Right kidney (tissue), 1 donor: ENCODE data around the gene SYNE1.
A peak's percentile ranks its signal among the peaks of the same experiment; 100 is the strongest.
"Not testable (repeated sequence)": the region's sequence is repeated elsewhere in the genome, so short reads cannot be mapped to it uniquely, and the experiment has no call there.

ENCODE experiments used
- DNase-seq: peaks from one replicate; pipeline ENCODE4 v3.0.0-alpha.2; 2016

SYNE1 gene

DNA sequence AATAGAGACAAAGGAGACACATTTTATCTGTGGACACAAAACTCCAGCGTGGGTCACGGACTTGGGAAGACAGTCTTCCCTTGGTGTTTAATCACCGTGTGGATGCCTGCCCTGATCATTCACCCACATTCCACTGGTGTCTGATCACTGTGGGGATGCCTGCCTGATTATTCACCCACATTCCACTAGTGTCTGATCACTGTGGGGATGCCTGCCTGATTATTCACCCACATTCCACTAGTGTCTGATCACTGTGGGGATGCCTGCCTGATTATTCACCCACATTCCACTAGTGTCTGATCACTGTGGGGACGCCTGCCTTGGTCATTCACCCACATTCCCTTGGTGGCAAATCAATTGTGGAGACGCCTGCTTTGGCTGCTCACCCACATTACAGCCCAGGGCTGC lies 146.2 kb downstream of the SYNE1 start:
- DNase-seq, result not testable (repeated sequence)

DNA sequence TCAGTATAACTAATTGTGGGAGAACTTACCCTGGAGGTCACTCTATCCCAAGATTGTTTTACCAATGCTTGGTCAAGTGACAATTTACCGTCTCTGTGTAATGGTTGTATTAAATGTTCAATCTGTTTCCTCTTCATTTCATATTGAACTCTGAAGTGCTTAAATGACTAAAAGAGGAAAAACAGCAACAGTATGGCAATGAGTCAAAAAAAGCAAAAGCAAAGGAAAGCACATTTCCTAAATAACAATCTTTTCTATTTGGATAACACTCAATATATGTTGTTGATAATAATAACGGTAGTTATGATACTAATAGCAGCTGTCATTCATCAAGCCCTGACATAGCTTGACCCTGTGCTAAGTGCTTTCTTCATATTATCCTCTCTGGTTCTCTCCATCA lies 152.4 kb downstream of the SYNE1 start:
- DNase-seq, result no peak

DNA sequence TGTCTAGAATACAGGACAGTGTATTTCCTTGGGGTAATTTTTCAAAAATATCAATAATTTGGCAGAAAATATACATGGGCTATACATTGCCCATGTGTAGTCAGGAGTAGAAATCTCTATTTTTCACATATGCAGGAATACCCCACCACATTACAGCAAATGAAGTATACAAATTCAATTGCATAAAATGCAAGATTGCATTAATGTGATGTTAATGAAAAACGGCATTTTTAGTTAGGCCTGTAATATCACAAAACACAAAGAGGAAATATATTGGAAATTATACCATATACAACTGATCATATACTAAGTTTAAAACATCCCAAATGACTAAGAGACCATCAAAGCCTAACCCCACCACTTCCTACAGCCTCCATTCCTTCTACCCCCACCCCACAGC lies 154.9 kb downstream of the SYNE1 start:
- no peak for DNase-seq

DNA sequence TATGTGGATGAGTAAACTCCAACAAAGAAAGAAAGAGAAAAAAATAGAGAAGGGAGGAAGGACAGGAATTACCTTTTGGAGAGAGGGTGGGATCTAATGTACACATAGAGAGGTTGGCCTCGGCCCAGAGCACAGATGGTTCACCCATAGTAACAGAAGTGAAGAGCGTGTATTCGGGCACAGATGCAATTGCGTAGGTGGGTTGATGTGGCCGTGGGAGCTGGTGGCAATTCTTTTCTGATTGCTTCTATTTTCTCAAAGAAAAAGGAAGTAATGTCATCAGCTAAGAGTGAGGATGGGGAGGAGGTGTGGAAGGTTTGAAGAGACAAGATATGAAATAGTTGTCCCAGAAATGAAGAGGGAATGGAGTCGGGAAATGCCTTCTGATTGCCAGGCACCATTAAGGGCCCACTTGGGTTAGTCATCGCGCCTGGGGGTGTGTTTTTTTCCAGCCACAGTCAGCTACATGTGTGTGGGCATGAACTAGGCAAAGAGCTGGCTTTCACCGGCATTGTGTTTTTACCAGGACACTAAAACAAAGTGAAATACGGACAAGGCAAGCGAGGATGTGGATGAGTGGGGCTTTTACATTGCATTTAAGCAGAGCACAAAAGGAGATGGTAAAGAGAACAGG lies 158.7 kb downstream of the SYNE1 start:
- no peak for DNase-seq

DNA sequence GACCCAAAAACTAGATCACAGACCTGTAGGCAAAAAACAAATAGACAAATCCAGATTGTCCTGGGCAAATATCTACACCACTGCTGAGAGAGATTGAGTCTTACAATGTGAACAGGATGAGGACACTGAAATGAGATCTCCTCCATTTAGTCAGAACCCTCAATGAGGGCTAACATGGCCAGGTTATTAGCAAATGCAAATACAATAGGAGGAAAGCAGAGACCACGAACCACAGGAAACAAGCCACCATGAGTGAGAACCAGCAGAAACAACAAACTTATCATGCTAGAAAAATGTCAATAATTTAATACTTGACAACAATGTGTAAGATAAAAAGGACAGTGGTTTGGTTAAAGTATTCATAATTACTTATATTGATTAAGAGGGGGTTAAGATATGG lies 162.8 kb downstream of the SYNE1 start:
- DNase-seq, result no peak

DNA sequence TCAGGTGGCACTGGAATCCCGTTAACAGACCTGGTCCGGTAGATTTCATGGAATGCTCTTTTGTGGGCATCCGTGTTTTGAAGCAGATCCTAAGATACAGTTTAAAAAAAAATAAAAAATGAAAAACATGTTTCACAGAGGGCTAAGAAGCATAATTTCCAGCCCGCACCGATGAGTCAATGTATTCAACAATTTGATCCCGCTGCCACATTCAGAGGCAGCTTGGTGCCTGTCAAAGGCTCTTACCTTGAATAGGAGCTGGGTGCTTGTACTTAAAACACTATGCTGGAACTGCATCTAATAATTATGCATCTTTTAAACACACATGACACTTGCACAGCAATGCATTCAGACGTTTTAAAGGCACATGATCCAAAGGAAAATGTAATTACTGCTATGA lies 164.8 kb downstream of the SYNE1 start:
- DNase-seq, result no peak

DNA sequence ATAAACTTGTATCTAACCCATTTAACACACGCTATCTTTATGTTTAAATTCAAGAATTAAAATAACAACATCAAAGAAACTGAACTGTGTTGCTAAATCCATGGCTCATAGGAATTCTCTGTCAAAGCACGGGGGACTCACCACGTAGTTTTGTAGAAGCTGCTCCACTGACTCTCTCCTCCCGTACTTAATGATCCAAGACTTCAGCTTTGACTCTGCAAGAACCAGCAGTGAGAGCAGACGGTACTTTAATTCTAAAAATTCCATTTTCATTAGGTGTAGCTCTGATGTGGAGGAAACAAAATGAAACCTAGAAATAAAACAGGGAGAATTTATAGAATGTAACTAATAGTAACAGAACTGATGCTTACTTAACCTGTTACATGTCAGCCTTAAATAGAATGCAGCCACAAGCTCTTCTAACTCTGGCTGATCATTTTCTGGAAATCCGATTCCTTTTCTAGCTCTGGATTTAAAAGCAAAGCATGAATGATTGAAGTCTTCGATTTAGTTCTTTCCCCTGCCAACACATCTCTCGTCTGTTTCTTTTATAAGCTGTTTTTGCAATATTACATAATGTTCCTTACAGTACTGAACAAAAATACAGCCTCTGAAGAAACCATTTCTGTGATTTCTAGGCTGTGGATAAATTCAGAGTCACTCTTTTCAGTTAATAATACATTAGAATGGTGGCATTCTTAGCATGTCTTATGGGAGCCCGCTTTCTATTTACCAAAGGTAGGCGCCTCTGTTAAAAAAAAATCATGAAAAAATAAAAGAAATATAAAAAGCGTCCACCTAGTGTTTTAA lies 165.5 kb downstream of the SYNE1 start:
- DNase-seq, result peak; percentile 29

DNA sequence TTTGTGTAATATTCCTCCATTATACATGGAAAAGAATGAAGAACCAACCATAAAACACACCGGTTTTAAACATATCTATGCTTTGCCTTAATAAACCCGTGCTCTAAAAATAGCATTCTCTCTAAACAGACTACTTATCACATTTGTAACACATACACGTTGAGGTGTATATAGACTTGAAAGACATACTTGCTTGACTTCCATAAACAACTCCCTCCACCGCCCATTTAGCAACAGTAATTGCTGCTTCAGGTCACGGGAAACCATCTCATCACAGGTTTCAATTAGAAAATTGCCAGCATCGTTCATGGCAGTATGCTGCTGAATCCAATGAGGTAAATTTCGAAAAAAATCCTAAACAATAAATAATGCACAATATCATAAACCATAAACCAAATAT lies 174.0 kb downstream of the SYNE1 start:
- DNase-seq, result no peak

DNA sequence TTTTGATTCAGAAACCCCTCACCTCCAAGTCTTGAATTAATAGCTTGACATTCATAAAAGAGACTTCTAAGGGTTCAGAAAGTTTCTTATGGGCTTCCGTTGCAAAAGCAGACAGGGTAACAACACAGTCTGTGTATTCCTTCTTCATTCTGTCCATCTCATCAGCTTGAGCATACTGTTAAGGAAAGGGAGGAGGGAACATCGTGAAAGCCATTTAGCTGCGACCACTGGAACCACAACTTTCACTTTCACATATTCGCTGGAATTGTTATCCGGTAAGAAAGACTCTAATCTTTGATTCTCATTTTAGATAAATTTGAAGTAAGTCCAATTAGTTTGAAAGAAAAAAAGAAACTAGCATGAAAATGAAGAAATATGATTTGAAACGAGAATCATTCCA lies 174.4 kb downstream of the SYNE1 start:
- no peak for DNase-seq

DNA sequence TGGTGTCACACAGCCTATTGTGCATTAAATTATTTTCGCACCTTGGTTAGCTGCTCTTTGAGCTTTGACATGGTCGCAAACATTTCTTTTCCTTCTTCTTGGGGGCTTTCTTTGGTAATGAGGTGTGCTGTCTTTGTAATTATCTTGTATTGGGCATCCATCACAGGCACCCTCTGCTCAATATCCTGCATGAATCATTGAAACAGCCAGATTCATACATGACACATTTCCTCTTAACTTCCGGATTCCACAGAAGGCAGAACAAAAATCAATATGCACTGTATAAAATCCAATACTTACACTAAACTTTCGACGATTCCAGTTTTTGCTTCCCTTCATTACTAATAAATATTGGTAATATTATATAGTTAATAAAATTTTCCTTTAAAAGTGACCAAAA lies 175.6 kb downstream of the SYNE1 start:
- DNase-seq, result no peak

DNA sequence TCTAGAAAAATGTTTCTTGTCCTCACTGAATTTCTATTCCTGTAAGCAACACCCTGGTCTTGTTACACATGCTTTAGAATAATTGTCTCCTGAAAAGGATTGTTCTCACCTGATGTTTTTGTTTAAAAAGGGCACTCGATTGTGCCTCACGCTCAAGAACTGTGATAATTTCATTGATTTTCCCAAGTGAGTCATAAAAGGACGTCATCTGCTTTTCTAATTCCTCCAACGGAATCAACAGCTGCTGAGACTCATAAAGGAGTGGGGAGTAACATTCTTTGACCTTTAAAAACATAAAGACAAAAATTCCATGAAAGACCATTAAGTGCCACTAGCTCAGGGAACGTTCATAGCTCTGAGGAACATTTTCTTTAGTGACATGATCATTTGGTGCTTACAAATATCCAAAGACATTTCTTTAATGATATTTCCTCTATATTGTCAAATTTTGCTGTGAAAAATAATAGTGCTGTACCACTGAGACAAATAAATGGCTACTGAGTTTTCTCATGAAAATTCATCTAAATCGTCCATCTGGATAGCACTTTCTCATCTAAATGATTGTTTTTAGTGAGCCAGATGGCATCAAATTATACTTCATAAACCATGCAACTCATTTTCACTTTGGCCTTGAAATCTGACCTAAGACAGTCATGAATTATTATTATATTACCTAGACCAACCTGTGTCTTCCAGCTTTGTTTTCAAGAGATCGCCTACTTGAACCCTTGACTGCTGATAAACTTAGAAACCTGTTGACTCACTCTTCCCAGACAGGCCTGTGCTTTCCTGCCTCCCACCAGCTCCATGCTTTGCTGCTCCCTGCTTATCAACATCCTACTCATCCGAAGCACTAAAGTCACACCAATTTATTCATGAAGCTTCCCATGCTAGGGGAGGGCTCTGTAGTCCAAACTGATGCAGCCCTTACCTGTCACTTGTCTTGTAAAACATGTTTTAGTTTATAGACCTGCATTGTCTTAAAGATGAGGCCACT lies 178.2 kb downstream of the SYNE1 start:
- no peak for DNase-seq

DNA sequence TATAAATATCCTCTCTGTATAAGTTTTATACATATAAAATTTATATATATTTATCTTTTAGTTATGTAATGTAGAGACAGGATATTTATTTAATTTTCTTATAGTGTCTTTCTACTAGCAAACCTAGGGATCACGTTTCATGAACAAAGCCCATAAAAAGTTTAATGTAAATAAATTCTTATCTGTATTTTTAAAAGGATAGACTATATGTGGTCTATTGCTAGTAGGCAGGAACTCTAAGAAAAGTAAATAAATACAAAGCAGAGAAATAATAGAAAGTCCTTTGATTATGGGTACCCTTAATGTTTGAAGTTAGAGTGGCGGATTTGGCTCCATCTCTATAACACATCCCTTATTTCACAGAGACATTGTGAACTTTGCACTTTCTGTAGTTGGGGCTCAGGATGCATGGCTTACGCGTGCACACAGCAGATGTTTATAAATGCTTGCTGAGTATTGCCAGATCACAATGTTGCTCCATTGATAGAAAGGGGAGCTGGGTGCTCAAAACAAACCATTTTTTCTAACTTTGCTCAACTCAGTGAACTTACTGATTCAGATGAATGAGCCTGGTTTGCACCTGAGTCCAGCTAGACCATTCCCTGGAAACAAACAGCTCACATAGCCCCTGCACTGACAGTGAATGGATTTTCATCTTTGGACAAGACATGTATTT lies 179.1 kb downstream of the SYNE1 start:
- DNase-seq, result no peak

DNA sequence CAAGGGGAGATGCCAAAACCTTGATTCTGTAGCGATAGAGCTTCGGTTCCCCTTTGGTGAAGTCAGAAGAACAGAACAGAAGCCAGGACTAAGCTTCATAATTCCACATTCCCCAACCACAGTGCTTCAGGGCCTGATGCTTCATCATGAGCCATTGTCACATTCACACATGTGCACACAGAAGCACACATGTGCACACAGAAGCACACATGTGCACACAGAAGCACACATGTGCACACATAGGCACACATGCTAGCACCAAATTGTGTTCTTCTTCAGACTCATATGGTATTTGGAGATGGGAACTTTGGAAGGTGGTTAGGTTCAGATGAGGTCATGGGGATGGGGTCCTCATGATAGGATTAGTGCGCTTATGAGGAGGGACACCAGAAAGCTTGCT lies 183.2 kb downstream of the SYNE1 start:
- no peak for DNase-seq

DNA sequence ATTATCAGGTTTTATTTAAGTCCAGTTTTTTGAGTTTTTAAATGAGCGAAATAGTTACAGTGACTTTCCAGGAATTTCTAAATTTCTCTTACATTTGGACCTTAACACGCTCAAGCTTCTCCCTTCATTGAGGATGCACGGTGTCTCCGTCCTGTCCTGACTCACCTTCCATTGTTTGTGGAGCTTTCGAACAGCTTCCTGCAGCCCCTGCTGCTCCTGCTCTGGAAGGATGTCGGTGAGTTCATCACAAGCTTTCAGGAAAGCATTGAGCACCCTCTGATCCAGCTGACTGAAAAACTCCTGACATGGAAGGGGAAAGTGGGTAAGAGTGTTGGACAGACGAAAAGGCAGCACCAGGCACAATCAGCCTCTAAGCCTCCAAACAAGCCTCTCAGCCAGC lies 183.7 kb downstream of the SYNE1 start:
- no peak for DNase-seq

DNA sequence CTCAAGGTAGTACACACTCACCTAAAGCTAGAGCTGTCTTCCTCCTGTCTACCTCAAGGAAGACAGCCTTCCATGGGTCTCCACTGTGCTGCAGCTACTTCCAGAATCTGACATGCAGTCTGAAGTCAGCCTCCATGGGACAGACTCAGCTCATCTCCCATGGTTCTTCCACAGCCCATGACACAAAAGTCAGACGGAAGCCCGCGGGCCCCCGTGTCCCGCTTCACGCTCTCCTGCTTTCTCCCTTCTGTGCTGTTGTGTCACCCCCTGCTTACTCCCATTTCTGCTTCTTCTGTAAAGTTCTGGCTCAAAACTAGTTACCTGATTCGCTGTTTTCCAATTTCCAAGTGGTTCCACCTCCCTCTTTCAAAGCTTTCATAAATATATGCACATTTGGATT lies 184.5 kb downstream of the SYNE1 start:
- no peak for DNase-seq

DNA sequence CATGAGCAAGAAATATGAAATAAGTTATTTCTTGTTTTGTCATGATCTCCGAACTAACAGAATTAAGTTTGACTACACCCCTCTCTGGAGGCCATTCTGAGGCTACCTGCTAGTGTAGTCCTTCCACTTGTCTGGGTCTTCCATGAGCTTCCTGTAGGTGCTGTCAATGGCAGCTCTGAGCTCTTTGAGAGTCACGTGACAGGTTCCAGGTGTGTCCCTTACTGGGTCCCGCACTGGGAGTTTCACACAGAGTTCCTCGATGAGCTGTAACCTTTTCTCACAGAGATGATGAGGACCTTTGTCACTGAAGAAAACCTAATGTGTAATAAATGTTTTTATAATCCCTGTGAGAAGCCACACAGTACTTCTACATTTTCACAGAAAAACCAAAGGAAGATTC lies 186.6 kb downstream of the SYNE1 start:
- DNase-seq, result no peak

DNA sequence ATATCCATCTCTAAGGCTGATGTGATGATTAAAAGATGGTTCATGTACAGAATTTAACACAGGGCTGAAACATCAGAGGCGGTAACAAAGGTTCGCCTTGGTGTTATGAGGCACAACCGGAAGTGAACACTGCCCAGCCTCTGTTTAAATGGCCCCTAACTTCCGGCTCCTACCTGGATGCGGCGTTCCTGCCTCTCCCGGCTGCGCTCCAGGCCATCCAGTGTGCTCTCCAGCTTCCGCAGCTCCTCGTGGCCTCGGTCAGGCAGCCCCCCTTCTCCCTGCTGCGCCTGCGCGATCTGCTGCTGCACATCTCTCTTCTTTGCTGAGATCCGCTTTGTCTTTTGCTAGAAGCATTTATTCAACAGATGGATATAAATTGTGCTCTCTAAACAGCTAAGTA lies 195.3 kb downstream of the SYNE1 start:
- DNase-seq, result no peak

DNA sequence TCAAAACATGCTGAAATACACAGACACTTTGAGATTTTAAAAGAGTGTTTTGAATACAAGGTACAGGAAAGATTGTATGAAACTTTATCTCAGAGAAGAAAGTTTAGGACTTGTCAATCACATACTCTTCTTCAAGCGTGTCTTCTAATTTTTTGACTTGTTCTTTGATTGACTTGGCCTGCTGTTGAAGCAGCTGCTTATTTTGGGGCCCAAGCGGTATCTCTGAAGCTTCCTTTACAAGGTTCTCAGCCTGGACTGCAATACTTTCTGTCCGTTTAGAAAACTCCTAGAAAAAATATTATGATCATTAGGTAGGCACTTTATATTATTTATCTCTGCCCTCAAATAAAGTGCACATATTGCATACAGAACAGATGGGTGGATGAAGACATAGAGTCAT lies 201.3 kb downstream of the SYNE1 start:
- DNase-seq, result no peak

DNA sequence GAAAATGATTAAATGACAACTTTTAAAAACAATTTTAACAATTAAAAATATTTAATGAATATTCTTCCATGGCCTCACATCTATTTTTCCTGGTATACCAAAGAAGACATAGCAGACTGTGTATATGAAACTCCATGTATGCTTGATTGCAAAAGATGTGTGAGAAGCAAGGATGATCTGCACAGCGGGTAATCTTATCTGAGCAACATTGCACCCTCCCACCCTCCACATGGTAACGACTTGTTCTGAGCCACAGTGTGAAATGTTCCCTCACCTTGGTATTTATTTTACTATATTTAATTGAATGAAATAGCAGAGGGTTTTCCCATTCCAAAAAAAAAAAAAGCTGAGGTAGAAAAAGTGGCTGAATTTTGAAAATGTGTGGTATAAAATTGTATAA lies 204.4 kb downstream of the SYNE1 start:
- DNase-seq, result no peak

DNA sequence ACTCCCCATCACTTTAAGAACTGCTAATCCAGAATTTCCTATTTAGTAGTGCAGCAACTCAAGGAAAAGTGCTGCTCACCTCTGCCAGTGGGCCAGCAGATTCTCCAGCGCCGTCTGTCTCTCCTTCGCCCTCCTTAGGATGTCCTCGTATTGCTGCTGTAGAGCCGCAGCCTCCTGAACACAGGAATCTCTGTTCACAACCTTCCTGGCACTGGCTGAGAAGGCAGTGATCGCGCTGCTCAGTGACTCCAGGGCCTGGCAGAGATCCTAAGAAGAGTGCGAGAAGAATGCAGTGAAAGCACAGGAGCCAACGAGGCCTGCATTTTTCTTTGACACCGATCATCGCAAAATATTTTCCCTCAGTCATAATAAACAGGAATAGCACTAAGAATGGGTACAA lies 209.0 kb downstream of the SYNE1 start:
- no peak for DNase-seq

DNA sequence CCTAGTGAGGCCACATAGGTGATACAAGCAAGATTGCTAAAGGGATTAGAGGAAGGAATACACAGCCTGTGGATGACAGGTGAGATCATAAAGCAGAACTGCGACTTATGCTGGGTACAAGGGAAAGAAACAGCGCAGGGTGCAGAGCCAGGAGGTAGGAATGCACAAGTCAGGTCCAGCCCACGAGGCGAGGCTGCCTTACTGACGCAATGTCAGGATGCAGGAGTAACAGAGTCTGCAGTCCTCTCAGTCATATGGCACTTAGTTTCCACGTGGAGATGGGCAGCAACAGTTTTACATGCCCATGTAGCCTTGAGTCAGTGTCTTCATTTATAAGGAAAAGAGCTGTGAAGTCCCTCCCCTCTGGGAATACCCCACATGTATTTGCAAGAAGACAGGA lies 210.9 kb downstream of the SYNE1 start:
- no peak for DNase-seq
